DOHH2 (cell line): ENCODE measurements around the gene CAMTA2.
A peak's percentile ranks its signal among the peaks of the same experiment; 100 is the strongest.

Experiments used
- H3F3A ChIP-seq: fragments of 200-600 bp; sonication (generic), shearing (Covaris generic); 2 replicates; pipeline ENCODE4 v1.6.0; 2016; ENCODE audit warnings: antibody characterized with exemption, mild to moderate bottlenecking; ENCODE audit not compliant: control insufficient read depth, insufficient read depth
- H3K27ac ChIP-seq: fragments of 200-600 bp; sonication (generic); 2 replicates; pipeline ENCODE4 v1.5.1; 2014; ENCODE audit warnings: low read depth, mild to moderate bottlenecking, low read length, moderate library complexity
- H3K27me3 ChIP-seq: fragments of 200-600 bp; sonication (generic); 2 replicates; pipeline ENCODE4 v1.6.1; 2014; ENCODE audit warnings: mild to moderate bottlenecking, low read length, mixed read lengths; ENCODE audit not compliant: control insufficient read depth
- H3K36me3 ChIP-seq: fragments of 200-600 bp; sonication (generic); 2 replicates; pipeline ENCODE4 v1.6.1; 2014; ENCODE audit warnings: mild to moderate bottlenecking, low read length, moderate library complexity, mixed read lengths; ENCODE audit not compliant: control insufficient read depth
- H3K4me1 ChIP-seq: fragments of 200-600 bp; sonication (generic); 2 replicates; pipeline ENCODE4 v1.6.1; 2014; ENCODE audit warnings: mild to moderate bottlenecking, low read length, mixed read lengths; ENCODE audit not compliant: control insufficient read depth
- H3K4me2 ChIP-seq: fragments of 200-600 bp; sonication (generic); 2 replicates; pipeline ENCODE4 v1.6.0; 2014; ENCODE audit warnings: mild to moderate bottlenecking, low read length, moderate library complexity
- H3K4me3 ChIP-seq: fragments of 200-600 bp; sonication (generic); 2 replicates; pipeline ENCODE4 v1.5.1; 2014; ENCODE audit warnings: mild to moderate bottlenecking, low read length, mixed read lengths
- H3K79me2 ChIP-seq: fragments of 200-600 bp; sonication (generic); 2 replicates; pipeline ENCODE4 v1.6.1; 2014; ENCODE audit warnings: mild to moderate bottlenecking, low read length, mixed read lengths; ENCODE audit not compliant: control insufficient read depth
- H3K9me2 ChIP-seq: fragments of 200-600 bp; sonication (generic); replicated peaks from 2 replicates; pipeline ENCODE4 v1.6.1; 2014; ENCODE audit warnings: mild to moderate bottlenecking, low read length, mixed read lengths; ENCODE audit not compliant: control insufficient read depth
- H3K9me3 ChIP-seq: fragments of 200-600 bp; sonication (generic); 2 replicates; pipeline ENCODE4 v1.6.1; 2014; ENCODE audit warnings: antibody characterized with exemption, low read length, mixed read lengths; ENCODE audit not compliant: control insufficient read depth, insufficient read depth
- H4K20me1 ChIP-seq: fragments of 200-600 bp; sonication (generic); 2 replicates; pipeline ENCODE4 v1.6.0; 2014; ENCODE audit warnings: low read depth, mild to moderate bottlenecking, antibody characterized with exemption, low read length, moderate library complexity; ENCODE audit not compliant: control insufficient read depth, insufficient read depth
- CTCF ChIP-seq: fragments of 200-600 bp; sonication (generic); IDR thresholded peaks from one replicate; pipeline ENCODE4 v1.5.1; 2014; ENCODE audit warnings: antibody characterized with exemption, mild to moderate bottlenecking, low read depth, low read length; ENCODE audit not compliant: poor library complexity, severe bottlenecking
- EZH2phosphoT487 ChIP-seq: fragments of 200-600 bp; sonication (generic); IDR thresholded peaks from 2 replicates; pipeline ENCODE4 v1.6.1; 2017; ENCODE audit warnings: borderline replicate concordance, mild to moderate bottlenecking, antibody characterized with exemption, low read length, moderate library complexity, mixed read lengths

The CAMTA2 gene

GRCh38 chr17:4999430-5000093 lies 12.1 kb upstream of the CAMTA2 start:
- Histone ChIP-seq H3K4me2 (peak overlapping the region; percentile 98), H3K4me3 (peak overlapping the region; percentile 85), H3K79me2 (peaks cover 12% of the 10 kb centered on the region), H3K4me1 (peaks cover 21% of the 10 kb centered on the region), H3K27ac (no peak overlapping the region), H4K20me1 (no peaks in the 10 kb centered on the region), H3K9me3 (no peaks in the 10 kb centered on the region), H3K36me3 (peaks cover 30% of the 10 kb centered on the region), H3K27me3 (no peaks in the 10 kb centered on the region), H3F3A (no peaks in the 10 kb centered on the region), H3K9me2 (no peaks in the 10 kb centered on the region)
- TF ChIP-seq CTCF, result no peak
- no peak for TF ChIP-seq EZH2phosphoT487

- Histone ChIP-seq H3K79me2 (peaks cover 12% of the 10 kb centered on the region), H3K27me3 (no peaks in the 10 kb centered on the region), H3K4me2 (peak overlapping the region; percentile 98), H3K4me3 (peak overlapping the region; percentile 85), H3K9me3 (no peaks in the 10 kb centered on the region), H3K4me1 (peaks cover 21% of the 10 kb centered on the region), H4K20me1 (no peaks in the 10 kb centered on the region), H3K9me2 (no peaks in the 10 kb centered on the region), H3F3A (no peaks in the 10 kb centered on the region), H3K27ac (no peak overlapping the region), H3K36me3 (peaks cover 23% of the 10 kb centered on the region)
- TF ChIP-seq EZH2phosphoT487 (no peak), CTCF (no peak)
Measured at GRCh38 chr17:4998732-4999429, 11.4 kb upstream of the CAMTA2 start.

- TF ChIP-seq CTCF, result no peak
- TF ChIP-seq EZH2phosphoT487, result no peak
- no peaks in the 10 kb centered on the region for H3K27me3 ChIP-seq
- H3K9me2 ChIP-seq, result no peaks in the 10 kb centered on the region
- peaks cover 16% of the 10 kb centered on the region for H3K36me3 ChIP-seq
- peaks cover 12% of the 10 kb centered on the region for H3K79me2 ChIP-seq
- peaks cover 21% of the 10 kb centered on the region for H3K4me1 ChIP-seq
- no peak overlapping the region for H3K27ac ChIP-seq
- no peaks in the 10 kb centered on the region for H3F3A ChIP-seq
- peak overlapping the region; percentile 98 for H3K4me2 ChIP-seq
- H3K9me3 ChIP-seq, result no peaks in the 10 kb centered on the region
- no peaks in the 10 kb centered on the region for H4K20me1 ChIP-seq
- peak overlapping the region; percentile 85 for H3K4me3 ChIP-seq
Measured at GRCh38 chr17:4998027-4998731, 10.7 kb upstream of the CAMTA2 start.
